B cell (primary cell): ENCODE measurements around the gene AUTS2. TPM values are rescaled to one million over a fixed set of nuclear protein-coding genes. Genes with fewer than 3 reads are reported as not detected.
"Not testable (repeated sequence)": the region's sequence is repeated elsewhere in the genome, so short reads cannot be mapped to it uniquely, and the experiment has no call there.

Experiments used
- ATAC-seq: fragments of 200-7000 bp; cut with Tn5 transposase; one replicate; pipeline ENCODE4 v1.10.0; 2021; ENCODE audit warnings: low read depth, mild to moderate bottlenecking, moderate number of reproducible peaks, moderate library complexity
- CTCF ChIA-PET: fragments of 350-600 bp; sonication (Branson Sonifier 250); formaldehyde crosslinking; loops from one replicate; lab custom pipeline; 2021; ENCODE audit warnings: antibody characterized with exemption, inconsistent platforms; lab: Charles Lee
- POLR2A ChIA-PET: fragments of 350-600 bp; sonication (Branson Sonifier 250); formaldehyde crosslinking; loops from one replicate; lab custom pipeline; 2021; ENCODE audit warnings: antibody characterized with exemption; lab: Charles Lee
- DNase-seq: peaks from one replicate; pipeline ENCODE4 v3.0.0; 2013
- H2AFZ ChIP-seq: 2 replicates; pipeline ENCODE4 v1.6.1; 2012; ENCODE audit warnings: mild to moderate bottlenecking, low read depth, low read length; ENCODE audit not compliant: insufficient read depth, poor library complexity, severe bottlenecking
- H3K27ac ChIP-seq, 2 donors: 1 replicate in 1 of 2; 2 replicates in 1 of 2; pipeline ENCODE4 v1.5.1; 2012 to 2013; ENCODE audit warnings: low read length in 2 of 2, mild to moderate bottlenecking in 2 of 2, moderate library complexity in 1 of 2
- H3K27me3 ChIP-seq, 4 experiments: fragments of 200-600 bp in 1 of 4; sonication (generic) in 1 of 4; replicated peaks in 1 of 4; 1 replicate in 2 of 4; 2 replicates in 2 of 4; pipeline versions ENCODE4 v1.6.1 to v1.7.0; 2013 to 2016; ENCODE audit warnings: low read length in 3 of 4, mild to moderate bottlenecking in 2 of 4, mixed read lengths in 1 of 4, moderate library complexity in 1 of 4; ENCODE audit not compliant: insufficient read depth in 4 of 4, control insufficient read depth in 3 of 4; ENCODE audit errors: control extremely low read depth in 1 of 4
- H3K36me3 ChIP-seq, 2 experiments: replicated peaks in 1 of 2; 1 replicate in 1 of 2; 2 replicates in 1 of 2; pipeline versions ENCODE4 v1.6.1 to v1.7.1; 2013; ENCODE audit warnings: low read length in 1 of 2; ENCODE audit not compliant: insufficient read depth in 2 of 2, control insufficient read depth in 1 of 2; ENCODE audit errors: control extremely low read depth in 1 of 2, extremely low read depth in 1 of 2
- H3K4me1 ChIP-seq, 2 donors: fragments of 200-600 bp in 1 of 2; sonication (generic) in 1 of 2; 1 replicate in 1 of 2; 2 replicates in 1 of 2; pipeline versions ENCODE4 v1.5.1 to v1.6.1; 2013 to 2017; ENCODE audit warnings: low read length in 2 of 2; ENCODE audit not compliant: control insufficient read depth in 2 of 2, insufficient read depth in 2 of 2
- H3K4me2 ChIP-seq: replicated peaks from 2 replicates; pipeline ENCODE3; 2012; ENCODE audit warnings: mild to moderate bottlenecking, low read depth, low read length; ENCODE audit not compliant: poor library complexity, severe bottlenecking
- H3K4me3 ChIP-seq, 5 experiments: fragments of 200-600 bp in 1 of 5; sonication (generic) in 1 of 5; 1 replicate in 3 of 5; 2 replicates in 2 of 5; pipeline versions ENCODE4 v1.5.1 to v1.7.0; 2011 to 2016; ENCODE audit warnings: low read length in 4 of 5, mild to moderate bottlenecking in 4 of 5, low read depth in 2 of 5, control low read depth in 1 of 5, moderate library complexity in 1 of 5; ENCODE audit not compliant: insufficient read depth in 1 of 5; ENCODE audit errors: control extremely low read depth in 1 of 5, extremely low read depth in 1 of 5
- H3K79me2 ChIP-seq: fragments of 200-600 bp; sonication (generic); one replicate; pipeline ENCODE4 v1.6.0; 2016; ENCODE audit warnings: low read length; ENCODE audit not compliant: control insufficient read depth, insufficient read depth
- H3K9ac ChIP-seq: fragments of 200-600 bp; sonication (generic); 2 replicates; pipeline ENCODE4 v1.6.1; 2017; ENCODE audit warnings: mild to moderate bottlenecking, low read length, moderate library complexity
- H3K9me3 ChIP-seq, 3 donors: one replicate each; pipeline versions ENCODE4 v1.6.1 to v1.7.1; 2013; ENCODE audit warnings: low read length in 2 of 3; ENCODE audit not compliant: control insufficient read depth in 2 of 3, insufficient read depth in 1 of 3; ENCODE audit errors: control extremely low read depth in 1 of 3
- H4K20me1 ChIP-seq: 2 replicates; pipeline ENCODE4 v1.6.0; 2012; ENCODE audit warnings: mild to moderate bottlenecking, low read length; ENCODE audit not compliant: insufficient read depth, control insufficient read depth, poor library complexity, severe bottlenecking
- H3K27ac Mint-ChIP-seq: one replicate; pipeline ENCODE4 v1.8.0; 2021; ENCODE audit warnings: mixed read lengths
- H3K27me3 Mint-ChIP-seq: one replicate; pipeline ENCODE4 v1.8.0; 2021; ENCODE audit warnings: mixed read lengths
- H3K4me1 Mint-ChIP-seq: one replicate; pipeline ENCODE4 v1.8.0; 2021; ENCODE audit warnings: mixed read lengths
- H3K4me3 Mint-ChIP-seq: one replicate; pipeline ENCODE4 v1.8.0; 2021; ENCODE audit warnings: mixed read lengths
- H3K9me3 Mint-ChIP-seq: one replicate; pipeline ENCODE4 v1.8.0; 2022; ENCODE audit warnings: mixed read lengths; ENCODE audit not compliant: insufficient read depth
- EZH2 ChIP-seq: IDR thresholded peaks from 2 replicates; pipeline ENCODE4 v1.6.1; 2012; ENCODE audit warnings: borderline replicate concordance, low read depth, mild to moderate bottlenecking, moderate library complexity, low read length; ENCODE audit not compliant: insufficient read depth, poor library complexity, severe bottlenecking
- WGBS: methylation state at CpG from one replicate; pipeline ENCODE4 v1.1.5; 2013; ENCODE audit warnings: missing lambda C conversion rate; ENCODE audit not compliant: insufficient coverage; 5-methylcytosine and 5-hydroxymethylcytosine counted together
- intact Hi-C: fragments of 100-400 bp; cut with micrococcal nuclease; formaldehyde crosslinking; loops from one replicate; pipeline ENCODE4 v1.10.0; 2022
- polyA plus RNA-seq: library from polyadenylated mRNA; depleted of rRNA; stranded (reverse); fragments of >200 nt; gene quantifications from 2 replicates; pipeline ENCODE4 v1.2.3, GENCODE V29; 2012
- total RNA-seq, 2 donors: library from RNA; stranded (reverse); fragments of 120-200 nt in 1 of 2; gene quantifications; 1 replicate in 1 of 2; 2 replicates in 1 of 2; pipeline versions ENCODE4 v1.2.3 to v1.2.4, GENCODE V29; 2013 to 2022
- TF ChIP-seq, protein P1 (sequence below): fragments of 200-600 bp; IDR thresholded peaks from one replicate; pipeline ENCODE4 v1.8.0; 2022; ENCODE audit warnings: antibody characterized with exemption, mild to moderate bottlenecking

AUTS2 gene
- total and polyA plus RNA-seq, 2 donors (not counting 1 experiment from before 2014, with no cell fraction given), result 22.3 to 35.0 TPM

DNA sequence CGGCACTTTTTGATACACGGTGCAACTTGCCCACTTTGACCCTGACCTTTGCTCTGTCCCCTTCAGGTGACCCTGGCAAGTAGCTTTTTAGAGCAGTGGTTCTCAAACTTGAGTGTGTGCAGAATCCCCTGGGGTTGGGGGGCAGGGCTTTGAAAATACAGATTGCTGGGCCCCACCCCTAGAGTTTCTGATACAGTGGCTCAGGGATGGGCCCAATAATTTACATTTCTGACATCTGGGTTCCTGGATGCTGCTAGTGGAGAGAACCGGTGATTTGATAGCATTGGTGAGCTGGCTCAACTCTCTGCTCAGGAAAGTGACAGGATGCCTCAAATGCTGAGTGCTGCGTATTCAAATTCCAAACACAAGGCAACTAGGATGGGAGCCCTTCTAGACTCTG, 995.9 kb downstream of the AUTS2 start:
- DNase-seq (no peak), ATAC-seq (no peak)
- intact Hi-C loops, result no loop called here
- H4K20me1 ChIP-seq, result no peaks in the 10 kb centered on the region
- Mint-ChIP-seq H3K9me3 (no peaks in the 10 kb centered on the region), H3K4me3 (no peak overlapping the region), H3K27me3 (peaks cover 28% of the 10 kb centered on the region), H3K27ac (no peak overlapping the region), H3K4me1 (peaks cover 12% of the 10 kb centered on the region)
- TF ChIP-seq EZH2, result no peak
- TF ChIP-seq, protein P1, sequence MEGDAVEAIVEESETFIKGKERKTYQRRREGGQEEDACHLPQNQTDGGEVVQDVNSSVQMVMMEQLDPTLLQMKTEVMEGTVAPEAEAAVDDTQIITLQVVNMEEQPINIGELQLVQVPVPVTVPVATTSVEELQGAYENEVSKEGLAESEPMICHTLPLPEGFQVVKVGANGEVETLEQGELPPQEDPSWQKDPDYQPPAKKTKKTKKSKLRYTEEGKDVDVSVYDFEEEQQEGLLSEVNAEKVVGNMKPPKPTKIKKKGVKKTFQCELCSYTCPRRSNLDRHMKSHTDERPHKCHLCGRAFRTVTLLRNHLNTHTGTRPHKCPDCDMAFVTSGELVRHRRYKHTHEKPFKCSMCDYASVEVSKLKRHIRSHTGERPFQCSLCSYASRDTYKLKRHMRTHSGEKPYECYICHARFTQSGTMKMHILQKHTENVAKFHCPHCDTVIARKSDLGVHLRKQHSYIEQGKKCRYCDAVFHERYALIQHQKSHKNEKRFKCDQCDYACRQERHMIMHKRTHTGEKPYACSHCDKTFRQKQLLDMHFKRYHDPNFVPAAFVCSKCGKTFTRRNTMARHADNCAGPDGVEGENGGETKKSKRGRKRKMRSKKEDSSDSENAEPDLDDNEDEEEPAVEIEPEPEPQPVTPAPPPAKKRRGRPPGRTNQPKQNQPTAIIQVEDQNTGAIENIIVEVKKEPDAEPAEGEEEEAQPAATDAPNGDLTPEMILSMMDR, result no peak
- no peak overlapping the region for H2AFZ ChIP-seq
- H3K36me3 ChIP-seq, result no peaks in the 10 kb centered on the region
- H3K4me3 ChIP-seq, result no peak overlapping the region
- H3K9me3 ChIP-seq, result no peaks in the 10 kb centered on the region
- H3K4me1 ChIP-seq, result peaks cover 5 to 7% of the 10 kb centered on the region in 2 donors
- POLR2A ChIA-PET, result no interaction called here
- H3K27me3 ChIP-seq, result no peaks in the 10 kb centered on the region
- no peak overlapping the region for H3K27ac ChIP-seq
- CTCF ChIA-PET, result no interaction called here
- no peak overlapping the region for H3K4me2 ChIP-seq
- 82% methylated on average over 4 of the region's 4 CpGs for WGBS
- no peak overlapping the region for H3K9ac ChIP-seq
- H3K79me2 ChIP-seq, result no peaks in the 10 kb centered on the region

DNA sequence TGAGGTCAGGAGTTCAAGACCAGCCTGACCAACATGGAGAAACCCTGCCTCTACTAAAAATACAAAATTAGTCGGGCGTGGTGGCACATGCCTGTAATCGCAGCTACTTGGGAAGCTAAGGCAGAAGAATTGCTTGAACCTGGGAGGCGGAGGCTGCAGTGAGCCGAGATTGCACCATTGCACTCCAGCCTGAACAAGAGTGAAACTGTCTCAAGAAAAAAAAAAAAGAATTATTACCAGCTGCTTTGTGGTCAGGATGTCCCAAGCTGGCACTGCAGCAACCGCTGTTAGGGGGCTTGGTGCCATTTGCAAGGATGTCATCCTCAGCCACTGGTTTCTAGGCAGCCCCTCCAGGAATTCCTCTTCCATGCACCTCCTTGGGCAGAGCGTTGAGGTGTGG, 996.6 kb downstream of the AUTS2 start:
- H3K27ac Mint-ChIP-seq, H3K36me3 ChIP-seq, H3K9ac ChIP-seq, H3K4me1 ChIP-seq, H3K4me3 ChIP-seq, ATAC-seq, H3K9me3 ChIP-seq, H4K20me1 ChIP-seq, H3K27ac ChIP-seq, H3K79me2 ChIP-seq, H2AFZ ChIP-seq, H3K27me3 ChIP-seq, POLR2A ChIA-PET, DNase-seq, intact Hi-C loops, H3K9me3 Mint-ChIP-seq: not testable (repeated sequence)
- CTCF ChIA-PET, result interaction anchor here (1.8 kb wide), 1 partner anchor 11 kb away, joined by 5 read pairs; no protein-coding TSS in a partner anchor
- peaks cover 28% of the 10 kb centered on the region for H3K27me3 Mint-ChIP-seq
- H3K4me3 Mint-ChIP-seq, result peak overlapping the region; percentile 59
- H3K4me1 Mint-ChIP-seq, result peaks cover 12% of the 10 kb centered on the region
- 97% methylated on average over 6 of the region's 7 CpGs for WGBS
- H3K4me2 ChIP-seq, result peak overlapping the region; percentile 62
